Stimulated activated CD8-positive, alpha-beta memory T cell treated with anti-CD3 and anti-CD28 coated beads, Interleukin-12 subunit alpha, Interleukin-12 subunit beta, amount 100 ng/mL, for 1 hour (primary cell): ENCODE data around the gene C11orf42.
A peak's percentile ranks its signal among the peaks of the same experiment; 100 is the strongest.
"Not testable (repeated sequence)": the region's sequence is repeated elsewhere in the genome, so short reads cannot be mapped to it uniquely, and the experiment has no call there.

Experiments
- DNase-seq: peaks from one replicate; pipeline ENCODE4 v3.0.0-alpha.2; 2020; ENCODE audit warnings: low read depth

The C11orf42 gene

DNA sequence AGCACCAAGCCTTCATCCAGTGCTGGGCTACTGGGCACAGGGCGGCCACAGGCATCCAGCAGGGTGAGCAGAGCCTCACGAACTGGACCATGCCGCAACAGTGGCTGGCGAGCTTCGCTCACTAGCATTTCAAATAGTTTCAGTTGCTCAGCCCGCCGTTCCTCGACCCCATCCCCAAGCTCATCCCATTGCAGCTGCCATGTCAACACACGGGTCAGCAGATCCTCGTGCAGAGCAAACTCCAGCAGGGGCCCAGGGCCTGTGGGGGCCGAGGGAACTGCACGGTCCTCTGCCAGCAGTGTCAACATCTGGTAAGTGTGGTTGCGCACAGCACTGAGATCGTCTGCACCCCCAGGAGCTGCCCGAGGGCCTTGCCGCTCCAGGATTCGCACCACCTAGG lies 18.5 kb downstream of the C11orf42 start:
- no peak for DNase-seq

DNA sequence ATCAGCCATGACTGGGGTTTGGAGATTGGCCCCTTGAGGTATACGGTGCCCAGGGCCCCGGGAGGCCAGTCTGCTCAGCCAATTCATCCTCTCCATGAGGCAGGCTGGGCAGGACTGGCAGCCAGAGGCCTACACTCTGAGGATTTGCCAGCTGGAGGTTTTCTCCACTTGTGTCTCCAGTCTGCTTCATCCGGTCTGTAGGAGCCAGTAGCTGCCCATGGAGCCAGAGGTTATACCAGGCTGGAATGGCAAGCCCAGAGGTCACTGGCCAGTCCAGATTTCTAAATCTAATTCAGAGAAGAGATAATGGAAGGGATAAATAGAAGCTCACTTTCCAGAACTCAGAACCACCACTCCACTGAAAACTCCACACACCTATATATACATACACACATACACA lies 19.1 kb downstream of the C11orf42 start:
- no peak for DNase-seq

DNA sequence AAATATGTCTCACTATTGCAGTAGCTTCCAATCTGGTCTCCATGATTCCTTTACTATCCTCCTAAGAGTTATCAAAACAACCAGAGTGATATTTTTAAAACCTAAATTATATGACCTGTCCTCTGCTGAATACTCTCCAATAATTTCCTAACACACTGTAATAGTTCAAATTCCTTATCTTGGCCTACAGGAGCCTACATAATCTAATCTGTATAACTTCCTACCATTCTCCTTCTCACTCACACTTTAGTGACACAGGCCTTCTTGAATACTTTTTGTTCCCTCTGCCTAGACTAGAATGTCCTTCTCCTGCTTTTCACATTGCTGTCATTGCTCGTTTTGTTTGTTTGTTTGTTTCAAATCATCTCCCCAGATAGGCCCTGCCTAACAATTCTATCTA lies 19.7 kb downstream of the C11orf42 start:
- DNase-seq = no peak

DNA sequence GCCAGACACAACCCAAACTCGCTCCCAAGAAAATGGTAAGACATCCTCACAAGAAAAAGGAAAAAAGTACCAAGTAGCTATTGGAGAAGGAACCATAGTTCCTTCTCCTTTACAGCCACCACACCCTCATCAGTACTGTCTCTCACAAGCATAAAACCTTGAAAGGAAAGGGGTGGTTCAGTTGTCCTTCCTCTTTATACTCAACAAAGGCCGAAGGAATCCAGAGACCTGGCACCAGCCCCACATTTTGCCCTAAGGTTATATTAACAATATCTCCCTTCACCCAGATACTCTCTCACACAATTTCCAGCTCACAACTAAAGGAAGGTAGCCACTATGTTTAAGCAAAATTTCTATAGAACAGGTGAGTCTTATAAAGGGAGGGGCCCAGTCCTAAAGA lies 20.5 kb downstream of the C11orf42 start:
- DNase-seq = no peak

DNA sequence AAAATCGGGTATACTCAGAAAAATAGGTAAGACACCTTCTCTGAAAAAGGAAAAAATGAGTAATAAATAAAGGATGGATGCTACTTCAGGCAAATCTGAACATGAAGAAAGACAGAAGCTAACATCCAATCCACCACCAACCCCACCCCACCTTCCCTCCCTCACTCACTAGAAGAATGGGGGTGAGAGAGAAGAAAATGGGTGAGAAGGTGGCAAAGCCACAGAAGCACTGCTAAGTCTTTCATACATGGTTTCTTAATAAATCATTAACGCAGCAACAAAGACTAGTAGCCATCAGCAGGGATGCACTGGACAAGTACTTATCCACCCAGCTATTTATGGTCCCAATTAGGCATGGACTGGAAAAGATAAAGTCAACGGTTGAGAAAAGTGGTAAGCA lies 23.2 kb downstream of the C11orf42 start:
- no peak for DNase-seq

DNA sequence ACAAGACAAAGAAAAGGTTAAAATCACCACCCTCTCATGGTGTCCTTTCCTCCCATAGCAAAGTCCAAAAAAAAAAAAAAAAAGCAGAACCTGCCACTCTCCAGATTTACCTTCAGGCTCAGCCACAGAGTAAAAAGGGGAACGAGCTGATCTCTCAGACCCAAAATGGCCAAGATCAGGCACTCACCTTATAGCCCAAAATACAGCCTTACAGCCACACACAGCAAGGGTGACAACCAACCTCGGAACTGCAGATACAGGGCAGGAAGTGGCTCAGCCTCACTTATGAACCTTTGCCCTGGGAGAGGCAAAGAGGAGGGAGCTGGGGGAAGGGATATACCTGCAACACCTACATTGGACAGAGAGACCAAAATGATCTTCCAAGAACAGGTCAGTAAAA lies 24.6 kb downstream of the C11orf42 start:
- no peak for DNase-seq

DNA sequence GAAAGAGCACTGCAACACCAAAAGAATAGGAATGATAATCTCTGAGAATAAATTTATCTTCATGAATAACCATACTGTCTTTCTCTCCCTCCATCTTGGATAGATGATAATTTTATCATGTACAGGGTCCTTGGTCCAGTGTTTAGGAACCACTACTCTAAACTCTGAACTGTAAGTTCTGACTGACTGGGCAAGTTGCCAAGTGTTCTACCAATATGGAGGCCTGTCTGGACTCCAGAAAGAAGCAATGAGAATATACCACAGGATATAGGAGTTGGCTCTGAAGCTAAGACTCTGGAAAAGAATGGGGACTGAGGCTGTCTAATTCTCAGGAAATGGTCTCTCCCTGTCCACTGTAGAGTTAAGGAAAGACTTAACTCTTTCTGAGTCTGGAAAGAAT lies 27.5 kb downstream of the C11orf42 start:
- no peak for DNase-seq

DNA sequence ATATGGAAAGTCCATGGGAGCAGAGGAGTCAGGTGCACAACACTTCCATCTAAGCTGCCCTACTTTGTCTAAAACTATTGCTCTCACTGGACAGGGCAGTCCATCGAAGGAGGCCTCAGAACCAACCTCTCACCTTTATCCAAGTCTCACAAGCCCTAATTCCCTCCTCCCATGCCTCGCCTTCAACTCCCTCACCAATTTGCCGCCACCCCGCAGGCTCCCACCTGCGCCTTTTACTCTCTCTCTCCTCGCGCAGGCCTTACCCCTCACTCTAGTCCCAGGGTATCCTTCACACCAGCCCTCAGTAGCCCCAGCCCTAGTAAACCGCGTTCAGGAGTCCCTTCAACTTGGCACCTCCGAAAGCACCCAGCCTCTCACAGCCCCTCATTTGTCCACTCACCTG lies 28.6 kb downstream of the C11orf42 start:
- DNase-seq = no peak

DNA sequence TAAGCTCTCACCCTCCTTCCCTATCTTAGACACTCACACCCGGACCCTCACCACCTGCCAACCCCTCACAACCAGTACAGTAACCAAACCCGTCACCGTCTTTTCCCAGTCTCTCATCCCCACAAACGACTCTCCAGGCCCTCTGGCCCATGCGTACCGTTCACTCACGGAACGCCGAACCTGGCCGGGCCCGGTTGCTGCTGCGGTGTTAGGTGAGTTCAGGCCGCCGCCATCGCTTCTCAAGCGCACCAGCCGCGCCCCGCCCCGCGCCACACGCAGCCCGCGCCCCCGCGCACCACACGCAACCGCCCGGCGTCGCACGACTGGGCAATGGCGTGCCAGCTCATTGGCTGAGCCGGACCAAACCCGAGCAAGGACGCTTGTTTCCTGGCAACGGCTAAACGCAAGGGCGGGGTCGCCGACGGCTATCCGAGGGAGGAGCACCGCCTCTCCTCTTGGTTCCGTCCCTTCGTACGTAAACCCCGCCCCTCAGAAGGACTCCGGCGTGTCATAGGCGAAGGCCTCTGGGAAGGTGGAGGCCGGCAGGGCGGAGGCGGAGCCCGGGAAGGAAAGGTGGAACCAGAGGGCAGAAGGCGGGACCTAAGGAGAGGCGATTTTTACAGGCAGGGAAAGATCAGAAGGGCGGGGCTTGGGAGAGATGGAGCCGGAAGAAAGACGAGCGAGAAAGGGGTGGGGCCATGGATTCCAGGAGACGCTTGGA lies 29.2 kb downstream of the C11orf42 start, which contains the start of gene FHIP1B:
Gene FHIP1B, minus strand, starts transcription at position 250 of the 721 bp plus-strand sequence. CDS start 10,120 bp downstream, outside the sequence.
- DNase-seq = peak; percentile 97

DNA sequence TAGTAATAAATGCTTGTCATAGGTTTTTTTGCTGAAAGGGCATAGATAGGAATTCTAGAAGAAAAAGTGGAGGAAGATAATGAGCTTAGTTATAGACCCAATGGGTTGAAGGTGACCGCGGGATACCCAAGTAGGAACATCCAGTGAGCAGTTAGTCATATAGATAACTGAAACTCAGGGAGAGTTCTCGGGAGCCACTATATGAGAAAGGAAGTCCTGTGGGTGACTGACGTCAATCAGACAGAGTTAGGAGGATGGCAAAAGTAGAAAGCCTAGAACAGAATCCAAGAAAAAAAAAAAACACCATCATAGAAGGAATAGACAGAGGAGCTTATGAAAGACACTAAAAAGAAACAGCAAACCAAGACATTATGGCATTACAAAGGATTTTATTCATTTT lies 31.9 kb downstream of the C11orf42 start:
- DNase-seq = no peak

DNA sequence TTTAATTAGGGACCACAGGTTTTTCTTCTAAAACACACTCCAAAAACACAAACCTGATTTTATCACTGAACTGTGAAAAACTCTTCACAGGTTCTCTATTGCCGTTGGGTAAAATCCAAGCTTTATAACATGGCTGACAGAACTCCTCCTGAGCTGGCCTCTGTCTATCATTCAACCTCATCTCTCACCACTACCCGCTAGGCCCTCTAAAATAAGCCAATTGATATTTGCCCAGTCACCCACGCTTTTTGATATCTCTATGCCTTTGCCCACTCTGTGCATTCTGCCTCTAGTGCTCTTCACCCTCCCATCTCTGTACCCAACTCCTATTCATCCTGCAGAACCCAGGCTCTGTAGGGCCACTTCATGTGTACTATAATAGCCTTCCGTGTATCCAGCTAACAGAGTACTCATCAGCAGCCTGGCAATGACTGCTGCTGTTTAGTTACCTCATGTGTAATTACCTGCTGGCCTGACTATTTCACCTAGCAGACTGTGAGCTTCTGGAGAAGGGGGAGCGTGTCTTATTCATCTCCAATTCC lies 32.5 kb downstream of the C11orf42 start:
- no peak for DNase-seq

DNA sequence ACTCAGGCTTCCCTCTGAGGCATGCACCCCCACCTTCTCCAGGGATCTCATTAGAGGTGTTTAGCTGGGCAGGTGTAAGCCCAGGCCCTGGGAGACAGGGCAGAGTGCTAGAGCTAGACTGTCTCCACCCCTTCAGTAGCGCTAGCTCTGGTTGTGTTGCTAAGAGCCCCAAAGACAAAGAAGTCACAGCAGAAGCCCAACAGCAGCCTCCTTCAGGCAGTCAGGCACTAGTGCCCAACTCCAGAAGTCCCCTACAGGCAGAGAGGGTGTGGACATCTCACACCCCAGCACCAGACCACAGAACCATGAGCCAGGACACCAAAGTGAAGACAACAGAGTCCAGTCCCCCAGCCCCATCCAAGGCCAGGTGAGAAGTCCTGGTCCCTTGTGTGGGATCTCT lies 33.5 kb downstream of the C11orf42 start, which contains the start of gene CNGA4:
Gene CNGA4, plus strand, starts transcription at position 188 of the 400 bp plus-strand sequence. Its CDS starts 118 bp downstream, at position 306.
- no peak for DNase-seq

DNA sequence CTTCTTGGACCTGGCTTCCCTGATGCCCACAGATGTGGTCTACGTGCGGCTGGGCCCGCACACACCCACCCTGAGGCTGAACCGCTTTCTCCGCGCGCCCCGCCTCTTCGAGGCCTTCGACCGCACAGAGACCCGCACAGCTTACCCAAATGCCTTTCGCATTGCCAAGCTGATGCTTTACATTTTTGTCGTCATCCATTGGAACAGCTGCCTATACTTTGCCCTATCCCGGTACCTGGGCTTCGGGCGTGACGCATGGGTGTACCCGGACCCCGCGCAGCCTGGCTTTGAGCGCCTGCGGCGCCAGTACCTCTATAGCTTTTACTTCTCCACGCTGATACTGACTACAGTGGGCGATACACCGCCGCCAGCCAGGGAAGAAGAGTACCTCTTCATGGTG lies 34.8 kb downstream of the C11orf42 start:
- no peak for DNase-seq

DNA sequence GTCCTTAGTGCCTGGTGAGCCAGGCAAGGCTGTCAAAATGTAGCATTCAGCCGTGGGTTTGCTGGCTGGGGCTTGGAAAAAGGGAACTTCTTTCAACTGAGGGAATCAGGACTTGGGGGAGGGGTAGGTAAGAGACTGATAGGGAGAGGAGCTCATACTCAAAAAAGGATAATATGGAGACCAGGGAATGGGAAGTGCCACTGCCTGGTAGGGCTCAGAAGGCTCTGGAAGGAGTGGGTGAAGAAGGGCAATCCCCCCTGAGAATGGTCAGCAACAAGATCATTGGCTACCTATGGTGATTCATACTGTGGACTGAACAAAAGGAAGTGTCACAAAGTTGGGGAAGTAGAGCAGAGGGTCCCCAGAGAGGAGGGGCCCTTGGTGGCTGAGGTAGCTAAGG lies 35.4 kb downstream of the C11orf42 start:
- no peak for DNase-seq

DNA sequence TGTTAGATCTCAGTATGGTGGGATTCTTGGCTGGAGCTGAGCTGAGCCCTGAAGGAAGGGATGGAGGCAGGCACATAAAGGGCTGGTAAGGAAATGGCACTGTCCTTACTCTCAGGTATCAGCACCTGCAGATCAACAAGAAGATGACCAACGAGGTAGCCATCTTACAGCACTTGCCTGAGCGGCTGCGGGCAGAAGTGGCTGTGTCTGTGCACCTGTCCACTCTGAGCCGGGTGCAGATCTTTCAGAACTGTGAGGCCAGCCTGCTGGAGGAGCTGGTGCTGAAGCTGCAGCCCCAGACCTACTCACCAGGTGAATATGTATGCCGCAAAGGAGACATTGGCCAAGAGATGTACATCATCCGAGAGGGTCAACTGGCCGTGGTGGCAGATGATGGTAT lies 36.0 kb downstream of the C11orf42 start:
- no peak for DNase-seq

DNA sequence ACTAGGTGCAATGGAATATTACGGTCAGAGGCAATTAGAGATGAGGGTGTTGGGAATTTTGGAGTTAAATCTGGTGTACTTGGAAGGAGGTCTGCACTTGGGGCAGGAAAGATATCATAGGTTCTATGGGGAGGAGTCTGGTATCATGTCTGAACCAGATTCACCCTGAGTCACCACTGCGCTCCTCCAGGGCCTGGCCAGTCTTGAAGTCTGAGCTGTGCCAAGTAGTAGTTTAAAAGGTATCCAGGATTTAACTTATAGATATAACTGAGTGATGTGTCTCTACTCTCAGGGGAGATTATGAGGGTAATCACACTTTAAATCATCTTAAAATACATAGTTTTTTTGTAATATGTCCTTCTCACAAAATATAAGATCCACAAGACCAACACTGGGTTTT lies 40.2 kb downstream of the C11orf42 start:
- DNase-seq = no peak

DNA sequence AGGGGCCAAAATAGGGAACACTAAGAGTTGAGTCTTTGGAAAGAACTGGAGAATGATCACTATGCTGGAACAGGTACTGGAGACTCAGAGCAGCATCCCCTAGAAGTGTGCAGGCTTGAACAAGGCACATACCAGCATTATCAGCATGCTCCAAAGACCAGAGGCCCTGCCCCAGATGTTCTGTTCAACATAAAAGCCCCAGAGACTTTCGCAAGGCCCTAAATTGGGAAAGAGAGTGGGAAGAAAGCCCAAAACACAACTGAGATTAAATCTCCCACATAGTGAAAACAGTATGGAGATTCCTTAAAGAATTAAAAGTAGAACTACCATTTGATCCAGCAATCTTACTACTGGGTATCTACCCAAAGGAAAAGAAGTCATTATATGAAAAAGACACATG lies 42.9 kb downstream of the C11orf42 start:
- no peak for DNase-seq

DNA sequence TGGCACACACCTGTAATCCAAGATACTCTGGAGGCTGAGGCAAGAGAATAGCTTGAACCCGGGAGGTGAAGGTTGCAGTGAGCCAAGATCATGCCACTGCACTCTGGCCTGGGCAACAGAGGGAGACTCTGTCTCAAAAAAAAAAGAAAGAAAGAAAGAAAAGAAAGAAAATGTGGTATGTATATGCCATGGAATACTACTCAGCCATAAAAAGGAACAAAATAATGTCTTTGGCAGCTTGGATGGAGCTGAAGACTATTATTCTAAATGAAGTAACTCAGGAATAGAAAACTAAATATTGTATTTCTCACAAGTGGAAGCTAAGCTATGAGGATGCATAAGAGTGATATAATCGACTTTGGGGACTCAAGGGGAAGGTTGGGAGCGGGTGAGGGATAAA lies 43.5 kb downstream of the C11orf42 start:
- DNase-seq = not testable (repeated sequence)

DNA sequence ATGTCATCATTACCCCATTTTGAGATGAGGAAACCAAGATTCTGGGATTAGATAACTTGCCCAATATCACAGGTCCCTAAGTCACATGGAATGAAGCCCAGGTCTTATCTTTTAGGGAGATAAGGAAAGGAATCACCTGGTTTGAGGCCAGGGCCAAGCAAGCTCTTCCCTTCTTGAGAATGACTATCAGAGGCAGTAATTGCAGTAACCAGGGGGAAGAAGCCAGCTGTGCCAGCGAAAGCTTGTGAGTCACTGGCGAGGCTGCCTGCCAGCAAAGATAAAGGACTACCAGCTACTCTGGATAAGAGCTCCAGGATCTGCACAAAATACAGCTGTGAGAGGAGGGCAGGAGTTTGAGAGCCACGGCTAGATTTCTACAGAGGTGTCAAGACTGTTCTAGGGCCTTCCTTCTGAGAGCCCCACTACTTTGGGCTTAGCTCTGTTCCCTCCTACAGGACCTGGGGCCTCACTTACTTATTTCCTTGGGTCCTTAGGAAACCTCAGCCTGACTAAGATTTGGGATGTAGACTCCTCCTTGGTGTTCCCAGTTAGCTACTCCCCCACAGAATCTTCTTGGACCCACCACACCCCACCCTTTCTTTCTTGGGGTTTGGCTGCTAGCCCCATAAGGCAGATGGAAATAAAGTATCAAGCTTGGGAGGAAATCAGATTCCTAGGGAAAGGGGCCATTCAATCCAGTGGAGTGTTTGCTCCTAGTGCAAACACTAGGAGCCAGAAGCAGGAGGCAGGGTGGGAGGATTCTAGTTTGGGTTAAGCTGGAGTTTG lies 44.6 kb downstream of the C11orf42 start:
- no peak for DNase-seq

DNA sequence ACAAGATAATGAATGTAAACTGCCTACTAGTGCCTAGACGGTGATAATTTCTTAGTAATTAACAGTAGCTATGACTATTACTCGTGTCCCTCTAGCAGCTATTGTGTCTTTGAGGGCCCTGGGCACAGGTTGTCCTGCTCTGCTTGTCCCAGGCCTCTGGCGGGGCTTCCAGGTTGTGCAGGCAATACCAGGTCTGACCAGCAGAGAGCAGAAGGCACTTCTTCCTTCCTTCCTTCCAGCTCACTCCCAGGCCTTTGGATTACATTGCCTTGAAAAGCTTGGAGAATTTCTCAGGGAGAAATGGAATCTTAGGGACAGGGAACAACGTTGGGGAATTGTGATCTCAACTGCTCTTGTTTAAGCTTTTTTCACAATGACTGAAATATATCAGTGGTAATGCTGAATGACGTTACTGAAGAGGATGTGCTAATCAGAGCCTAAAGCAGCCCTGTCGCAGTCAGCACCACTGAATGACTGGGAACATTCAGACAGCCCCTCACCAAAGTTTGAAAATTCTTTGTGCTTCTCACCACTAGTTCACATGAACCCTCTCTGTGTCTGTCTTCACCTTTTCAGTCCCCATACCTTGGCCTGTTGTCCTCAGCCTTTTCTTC lies 45.9 kb downstream of the C11orf42 start:
- DNase-seq = peak; percentile 16

DNA sequence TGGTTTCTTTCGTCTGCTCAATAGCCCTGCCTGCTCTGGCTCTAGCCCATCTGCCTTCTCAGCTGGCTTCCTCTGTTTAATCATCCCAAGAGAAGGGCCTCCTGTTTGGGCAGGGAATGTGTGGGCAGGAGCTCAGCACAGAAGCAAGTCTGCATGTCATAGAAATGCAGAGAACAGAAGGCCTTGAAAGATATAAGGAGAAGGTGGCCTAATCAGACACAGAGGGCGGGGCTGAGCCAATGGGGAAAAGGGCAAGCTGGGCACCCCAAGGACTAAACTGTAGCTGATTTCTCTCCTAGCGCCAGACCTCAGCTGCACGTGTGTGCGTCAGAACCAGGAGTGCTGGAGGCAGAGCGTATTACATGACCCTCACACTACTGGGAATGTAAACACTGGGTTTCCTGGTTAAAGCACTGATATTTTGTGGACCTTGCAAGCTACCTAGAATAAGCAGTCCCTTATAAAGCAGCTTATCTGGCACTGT lies 46.7 kb downstream of the C11orf42 start:
- no peak for DNase-seq

DNA sequence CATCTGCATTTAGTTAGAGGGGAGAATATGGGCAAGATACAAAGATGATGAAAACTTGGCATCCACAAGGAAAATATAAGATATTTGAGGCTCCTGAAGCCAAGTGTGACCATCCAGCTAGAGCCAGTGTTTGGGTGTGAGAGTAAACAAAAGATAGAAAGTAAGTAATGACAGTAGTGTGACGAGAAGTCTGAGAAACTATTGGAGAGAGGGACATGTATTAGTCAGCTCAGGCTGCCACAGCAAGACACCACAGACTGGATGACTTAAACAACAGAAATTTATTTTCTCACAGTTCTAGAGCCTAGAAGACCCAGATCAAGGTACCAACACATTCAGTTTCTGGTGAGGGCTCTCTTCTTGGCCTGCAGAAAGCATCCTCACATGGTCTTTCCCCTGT lies 47.8 kb downstream of the C11orf42 start:
- no peak for DNase-seq

DNA sequence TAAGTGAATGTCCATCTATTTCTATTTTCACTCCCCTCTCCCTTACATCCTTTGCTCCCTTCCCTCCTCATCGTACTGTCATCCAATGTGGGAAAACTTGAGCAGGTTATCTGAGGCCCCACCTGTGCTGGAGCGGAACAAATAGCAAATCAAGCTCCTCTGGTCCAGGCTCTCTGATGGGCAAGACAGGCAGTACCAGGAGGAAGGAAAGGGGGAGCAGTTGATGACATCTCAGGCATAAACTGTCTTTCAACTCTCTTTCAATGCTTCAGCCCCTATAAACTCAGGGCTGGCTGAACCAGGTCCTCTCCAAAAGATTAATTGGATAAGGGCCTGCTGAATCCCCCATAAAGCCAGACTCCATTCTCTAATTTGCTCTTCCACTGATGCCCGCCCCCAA lies 52.8 kb downstream of the C11orf42 start:
- no peak for DNase-seq
